22Rv1 (cell line): Measurements from ENCODE around the gene CCDC170.

Experiments used
- ZFX ChIP-seq: fragments of 450-650 bp; IDR thresholded peaks from 2 replicates; pipeline ENCODE4 v1.6.1; 2017; ENCODE audit warnings: antibody characterized with exemption, borderline replicate concordance
- TF ChIP-seq, protein P1 (sequence below): fragments of 450-650 bp; IDR thresholded peaks from 2 replicates; pipeline ENCODE4 v1.5.1; 2017; ENCODE audit warnings: mild to moderate bottlenecking

DNA sequence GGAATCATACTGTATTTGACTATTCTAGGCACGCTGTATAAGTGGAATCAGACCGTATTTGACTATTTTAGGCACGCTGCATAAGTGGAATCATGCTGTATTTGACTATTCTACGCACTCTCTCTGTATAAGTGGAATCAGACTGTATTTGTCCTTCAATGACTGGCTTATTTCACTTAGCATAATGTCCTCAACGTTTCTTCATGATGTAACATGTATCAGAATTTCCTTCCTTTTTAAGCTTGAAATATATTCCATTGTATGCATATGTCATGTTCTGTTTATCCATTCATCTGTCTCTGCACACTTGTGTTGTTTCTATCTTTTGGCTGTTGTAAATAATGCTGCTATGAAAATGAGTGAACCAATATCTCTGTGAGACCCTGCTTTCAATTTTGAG, 5.7 kb downstream of the CCDC170 start:
- TF ChIP-seq, protein P1, sequence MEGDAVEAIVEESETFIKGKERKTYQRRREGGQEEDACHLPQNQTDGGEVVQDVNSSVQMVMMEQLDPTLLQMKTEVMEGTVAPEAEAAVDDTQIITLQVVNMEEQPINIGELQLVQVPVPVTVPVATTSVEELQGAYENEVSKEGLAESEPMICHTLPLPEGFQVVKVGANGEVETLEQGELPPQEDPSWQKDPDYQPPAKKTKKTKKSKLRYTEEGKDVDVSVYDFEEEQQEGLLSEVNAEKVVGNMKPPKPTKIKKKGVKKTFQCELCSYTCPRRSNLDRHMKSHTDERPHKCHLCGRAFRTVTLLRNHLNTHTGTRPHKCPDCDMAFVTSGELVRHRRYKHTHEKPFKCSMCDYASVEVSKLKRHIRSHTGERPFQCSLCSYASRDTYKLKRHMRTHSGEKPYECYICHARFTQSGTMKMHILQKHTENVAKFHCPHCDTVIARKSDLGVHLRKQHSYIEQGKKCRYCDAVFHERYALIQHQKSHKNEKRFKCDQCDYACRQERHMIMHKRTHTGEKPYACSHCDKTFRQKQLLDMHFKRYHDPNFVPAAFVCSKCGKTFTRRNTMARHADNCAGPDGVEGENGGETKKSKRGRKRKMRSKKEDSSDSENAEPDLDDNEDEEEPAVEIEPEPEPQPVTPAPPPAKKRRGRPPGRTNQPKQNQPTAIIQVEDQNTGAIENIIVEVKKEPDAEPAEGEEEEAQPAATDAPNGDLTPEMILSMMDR = no peak
- TF ChIP-seq ZFX = no peak
